Left forelimb (tissue), 1 donor: ENCODE data around the gene MUC15.
"Not testable (repeated sequence)": the region's sequence is repeated elsewhere in the genome, so short reads cannot be mapped to it uniquely, and the experiment has no call there.

ENCODE experiments used
- DNase-seq: peaks from one replicate; pipeline ENCODE4 v3.0.0-alpha.2; 2018; ENCODE audit warnings: low spot score

Gene MUC15, protein sequence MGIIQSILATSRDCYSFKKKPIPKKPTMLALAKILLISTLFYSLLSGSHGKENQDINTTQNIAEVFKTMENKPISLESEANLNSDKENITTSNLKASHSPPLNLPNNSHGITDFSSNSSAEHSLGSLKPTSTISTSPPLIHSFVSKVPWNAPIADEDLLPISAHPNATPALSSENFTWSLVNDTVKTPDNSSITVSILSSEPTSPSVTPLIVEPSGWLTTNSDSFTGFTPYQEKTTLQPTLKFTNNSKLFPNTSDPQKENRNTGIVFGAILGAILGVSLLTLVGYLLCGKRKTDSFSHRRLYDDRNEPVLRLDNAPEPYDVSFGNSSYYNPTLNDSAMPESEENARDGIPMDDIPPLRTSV

DNA sequence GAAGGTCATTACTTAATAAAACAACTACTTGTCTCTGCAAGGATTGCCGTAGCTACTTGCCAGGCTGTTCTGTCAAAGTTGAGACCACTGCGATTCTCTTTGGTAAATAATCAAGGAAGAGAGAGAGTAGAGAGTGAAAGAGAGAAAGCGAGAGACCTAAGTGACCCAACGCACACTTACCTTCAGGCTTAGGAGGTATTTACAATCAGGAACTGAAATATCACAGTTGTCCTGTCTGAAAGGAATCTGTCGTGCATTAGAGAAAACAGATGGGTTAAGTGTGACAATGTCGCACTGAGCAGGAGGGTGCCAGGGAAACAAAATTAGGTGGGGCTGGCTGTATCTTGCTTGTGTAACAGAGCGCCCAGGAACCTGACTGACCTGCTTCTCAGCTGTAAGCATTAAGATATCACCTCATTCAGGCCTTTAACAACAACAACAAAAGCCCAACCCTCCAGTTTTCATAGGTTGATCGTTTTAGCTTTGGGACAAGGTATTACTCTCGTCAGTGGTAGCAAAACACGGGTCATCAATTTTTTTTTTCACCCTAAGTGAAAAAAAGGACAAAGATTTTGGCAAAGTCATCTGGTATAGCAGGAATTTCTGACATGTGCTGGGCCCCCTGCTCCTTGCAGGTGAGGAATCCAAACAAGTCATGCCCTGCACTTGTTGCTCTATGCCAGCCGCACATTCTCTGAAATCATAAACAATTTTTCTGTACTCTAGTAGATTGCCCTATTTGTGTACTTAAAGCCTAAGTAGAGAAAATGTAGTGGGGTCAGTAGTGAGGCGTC lies at the start of gene MUC15:
MUC15 (minus strand) TSS at position 403 of the 794 bp plus-strand sequence. CDS start 5,169 bp downstream, outside the sequence.
- no peak for DNase-seq

GRCh38 chr11:26621132-26621531 lies 49.1 kb upstream of the MUC15 start:
- DNase-seq, result no peak

GRCh38 chr11:26620282-26621045 lies 48.4 kb upstream of the MUC15 start:
- DNase-seq, result no peak

- DNase-seq, result no peak
These were observed 46.4 kb upstream of the MUC15 start for GRCh38 chr11:26618441-26618840.

- DNase-seq, result no peak
These were observed 41.7 kb upstream of the MUC15 start for GRCh38 chr11:26613759-26614158.

- DNase-seq, result no peak
These were observed 36.6 kb upstream of the MUC15 start for GRCh38 chr11:26608507-26609146.

- DNase-seq, result no peak
These were observed 35.9 kb upstream of the MUC15 start for GRCh38 chr11:26607725-26608506.

- no peak for DNase-seq
These were observed 27.9 kb upstream of the MUC15 start for GRCh38 chr11:26599876-26600434.

DNA sequence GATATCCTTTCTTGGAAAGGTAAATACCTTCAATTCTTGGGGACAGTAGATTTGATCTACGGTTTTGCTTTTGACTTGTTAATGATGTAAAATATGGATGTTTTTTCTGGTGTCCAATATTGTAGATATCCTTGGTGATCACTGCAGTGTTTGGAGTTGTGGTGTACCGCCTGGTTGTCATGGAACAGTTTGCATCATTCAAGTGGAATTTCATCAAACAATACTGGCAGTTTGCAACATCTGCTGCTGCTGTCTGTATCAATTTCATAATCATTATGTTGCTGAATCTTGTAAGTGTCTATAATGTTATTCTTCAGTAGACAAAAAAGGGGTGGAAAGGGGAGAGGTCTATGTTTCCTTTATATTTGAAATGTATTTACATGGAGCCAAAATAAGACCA lies 27.4 kb upstream of the MUC15 start:
- no peak for DNase-seq

GRCh38 chr11:26597899-26598298 lies 25.8 kb upstream of the MUC15 start:
- no peak for DNase-seq

- not testable (repeated sequence) for DNase-seq
These were observed 25.1 kb upstream of the MUC15 start for GRCh38 chr11:26597049-26597689.

DNA sequence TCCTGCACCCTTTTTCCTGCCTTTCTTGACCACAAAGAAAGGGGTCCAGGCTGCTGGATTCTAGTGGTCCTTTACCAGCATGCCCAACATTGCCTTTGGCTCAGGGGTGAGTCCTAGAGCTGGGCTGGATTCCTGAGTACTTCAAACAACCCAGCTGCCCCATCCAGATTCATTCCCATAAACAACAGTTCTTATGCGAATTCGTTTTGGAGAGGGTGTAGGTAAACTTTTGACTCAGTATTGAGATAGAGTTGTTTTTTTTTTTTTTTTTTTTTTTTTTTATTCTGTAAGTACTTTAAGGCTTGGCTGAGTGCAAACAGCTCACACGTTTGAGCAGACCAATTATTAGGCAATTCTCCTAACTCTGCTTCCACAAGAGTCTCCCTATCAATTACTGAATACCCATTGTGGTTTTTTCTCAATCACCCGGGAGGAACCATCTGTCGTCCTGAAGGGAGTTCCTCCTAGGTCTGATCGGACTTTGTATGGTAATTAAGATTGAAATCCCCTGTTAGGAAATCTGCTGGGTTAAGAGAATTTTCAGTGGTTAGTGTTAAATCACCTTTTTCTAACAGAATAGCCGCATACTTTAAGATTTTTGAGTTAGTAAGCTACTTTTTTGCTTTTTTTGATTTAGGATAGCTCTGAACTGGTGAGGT lies 23.3 kb upstream of the MUC15 start:
- DNase-seq, result not testable (repeated sequence)

- DNase-seq, result no peak
These were observed 21.6 kb upstream of the MUC15 start for GRCh38 chr11:26593691-26594090.

- no peak for DNase-seq
These were observed 15.0 kb upstream of the MUC15 start for GRCh38 chr11:26587073-26587472.

GRCh38 chr11:26584818-26585217 lies 12.8 kb upstream of the MUC15 start:
- no peak for DNase-seq

- DNase-seq, result no peak
These were observed 11.5 kb upstream of the MUC15 start for GRCh38 chr11:26583550-26583949.

- DNase-seq, result no peak
These were observed 8.9 kb upstream of the MUC15 start for GRCh38 chr11:26580929-26581328.

GRCh38 chr11:26579683-26580082 lies 7.6 kb upstream of the MUC15 start:
- no peak for DNase-seq

- DNase-seq, result no peak
These were observed 7.1 kb upstream of the MUC15 start for GRCh38 chr11:26578998-26579661.
